HEK293T (cell line): ENCODE data around the gene UNG.

Experiments
- CTCF ChIA-PET: fragments of 350-600 bp; formaldehyde crosslinking; extraction: SDS; loops from one replicate; lab custom pipeline; 2021; ENCODE audit warnings: antibody characterized with exemption, inconsistent platforms; lab: Yijun Ruan, JAX
- POLR2A ChIA-PET: fragments of 350-600 bp; formaldehyde crosslinking; extraction: SDS; loops from one replicate; lab custom pipeline; 2020; ENCODE audit warnings: antibody characterized with exemption, inconsistent platforms; lab: Yijun Ruan, JAX
- DNase-seq: peaks from one replicate; pipeline ENCODE4 v3.0.0; 2012; ENCODE audit warnings: mixed read lengths; ENCODE audit errors: extremely low spot score
- ARNT ChIP-seq: fragments of 450-650 bp; IDR thresholded peaks from 2 replicates; pipeline ENCODE4 v1.6.1; 2017; ENCODE audit warnings: mild to moderate bottlenecking
- BHLHE40 ChIP-seq: fragments of 450-650 bp; IDR thresholded peaks from 2 replicates; pipeline ENCODE4 v1.6.1; 2016; ENCODE audit warnings: mild to moderate bottlenecking, moderate library complexity, borderline replicate concordance
- CTBP1 ChIP-seq: fragments of 450-650 bp; IDR thresholded peaks from 2 replicates; pipeline ENCODE4 v1.6.1; 2016; ENCODE audit warnings: borderline replicate concordance
- ELF4 ChIP-seq: fragments of 450-650 bp; IDR thresholded peaks from 2 replicates; pipeline ENCODE4 v1.6.1; 2017; ENCODE audit warnings: antibody characterized with exemption
- FOXA1 ChIP-seq: fragments of 450-650 bp; IDR thresholded peaks from 2 replicates; pipeline ENCODE4 v1.6.1; 2016; ENCODE audit warnings: mild to moderate bottlenecking
- FOXK2 ChIP-seq: fragments of 450-650 bp; IDR thresholded peaks from 2 replicates; pipeline ENCODE4 v1.6.1; 2016; ENCODE audit warnings: mild to moderate bottlenecking
- FOXM1 ChIP-seq: fragments of 450-650 bp; IDR thresholded peaks from 2 replicates; pipeline ENCODE4 v1.6.1; 2017; ENCODE audit warnings: mild to moderate bottlenecking, borderline replicate concordance
- HDGF ChIP-seq: fragments of 450-650 bp; IDR thresholded peaks from 2 replicates; pipeline ENCODE4 v1.6.1; 2017; ENCODE audit warnings: antibody characterized with exemption, borderline replicate concordance
- L3MBTL2 ChIP-seq: fragments of 450-650 bp; conservative IDR thresholded peaks from 2 replicates; pipeline ENCODE4 v1.6.1; 2016; ENCODE audit warnings: mild to moderate bottlenecking
- LEF1 ChIP-seq: fragments of 450-650 bp; IDR thresholded peaks from 2 replicates; pipeline ENCODE4 v1.6.1; 2017; ENCODE audit warnings: mild to moderate bottlenecking, borderline replicate concordance
- NFRKB ChIP-seq: fragments of 450-650 bp; IDR thresholded peaks from 2 replicates; pipeline ENCODE4 v1.6.1; 2016; ENCODE audit warnings: mild to moderate bottlenecking, moderate library complexity
- PKNOX1 ChIP-seq: fragments of 450-650 bp; IDR thresholded peaks from 2 replicates; pipeline ENCODE4 v1.6.1; 2016
- SP1 ChIP-seq: fragments of 450-650 bp; IDR thresholded peaks from 2 replicates; pipeline ENCODE4 v1.6.1; 2017
- SUZ12 ChIP-seq: fragments of 450-650 bp; IDR thresholded peaks from 2 replicates; pipeline ENCODE4 v1.6.1; 2016; ENCODE audit warnings: mild to moderate bottlenecking
- TARDBP ChIP-seq: fragments of 450-650 bp; IDR thresholded peaks from 2 replicates; pipeline ENCODE4 v1.6.1; 2016
- ZNF384 ChIP-seq: fragments of 450-650 bp; IDR thresholded peaks from 2 replicates; pipeline ENCODE4 v1.6.1; 2016

Gene UNG

GRCh38 chr12:109121346-109121880 is 24.0 kb downstream of the UNG start:
- no peak for TF ChIP-seq PKNOX1
- no peak for TF ChIP-seq FOXA1
- TF ChIP-seq L3MBTL2 = no peak
- no peak for TF ChIP-seq FOXM1
- TF ChIP-seq TARDBP = no peak
- no peak for TF ChIP-seq SUZ12
- no peak for TF ChIP-seq FOXK2
- TF ChIP-seq ZNF384 = no peak
- no peak for TF ChIP-seq NFRKB
- TF ChIP-seq HDGF = no peak
- TF ChIP-seq SP1 = no peak
- TF ChIP-seq ARNT = no peak
- TF ChIP-seq LEF1 = no peak
- TF ChIP-seq ELF4 = no peak
- TF ChIP-seq BHLHE40 = no peak
- POLR2A ChIA-PET = no interaction called here
- no peak for DNase-seq
- CTCF ChIA-PET = interaction anchor here (1.3 kb wide), 1 partner anchor 10 kb away, joined by 4 read pairs; no protein-coding TSS in a partner anchor

GRCh38 chr12:109124878-109125648 is 27.7 kb downstream of the UNG start:
- ChIA-PET CTCF (no interaction called here), POLR2A (no interaction called here)
- TF ChIP-seq HDGF (no peak), PKNOX1 (no peak), BHLHE40 (no peak), FOXK2 (no peak), LEF1 (no peak), ELF4 (no peak), SP1 (no peak), CTBP1 (no peak), ARNT (no peak), SUZ12 (no peak), TARDBP (no peak), ZNF384 (no peak), FOXA1 (no peak)
- no peak for DNase-seq

GRCh38 chr12:109125791-109126190 is 28.4 kb downstream of the UNG start:
- ChIA-PET POLR2A (no interaction called here), CTCF (no interaction called here)
- DNase-seq = no peak
- no peak for TF ChIP-seq PKNOX1
- no peak for TF ChIP-seq SUZ12
- no peak for TF ChIP-seq ELF4
- no peak for TF ChIP-seq SP1
- no peak for TF ChIP-seq FOXK2
- no peak for TF ChIP-seq HDGF
- no peak for TF ChIP-seq BHLHE40
- TF ChIP-seq ZNF384 = no peak
- TF ChIP-seq CTBP1 = no peak
- TF ChIP-seq TARDBP = no peak
- no peak for TF ChIP-seq FOXA1
- TF ChIP-seq NFRKB = no peak
- no peak for TF ChIP-seq L3MBTL2
- TF ChIP-seq LEF1 = no peak
- TF ChIP-seq ARNT = no peak

- TF ChIP-seq SP1 (no peak), FOXM1 (no peak)
- ChIA-PET CTCF (interaction anchor here (0.6 to 1.0 kb wide), 2 partner anchors 15 to 263 kb away, joined by 3 to 4 read pairs; no protein-coding TSS in a partner anchor), POLR2A (no interaction called here)
- DNase-seq = no peak
Observed at GRCh38 chr12:109126784-109127183, 29.4 kb downstream of the UNG start.

- CTCF ChIA-PET = no interaction called here
- TF ChIP-seq ARNT (no peak), ELF4 (no peak), LEF1 (no peak), FOXA1 (no peak), FOXK2 (no peak), ZNF384 (no peak), L3MBTL2 (no peak), CTBP1 (no peak), TARDBP (no peak), FOXM1 (no peak), SUZ12 (no peak), HDGF (no peak), SP1 (no peak), PKNOX1 (no peak), NFRKB (no peak), BHLHE40 (no peak)
- POLR2A ChIA-PET = no interaction called here
- DNase-seq = no peak
Observed at GRCh38 chr12:109127533-109128242, 30.3 kb downstream of the UNG start.
